ENCODE measurements around the gene PNMA6E. TPM values are rescaled to one million over a fixed set of nuclear protein-coding genes. Genes with fewer than 3 reads are reported as not detected.
A peak's percentile ranks its signal among the peaks of the same experiment; 100 is the strongest.

Gene PNMA6E
- total RNA-seq, 1 donor from 2014 or later: not detected

DNA sequence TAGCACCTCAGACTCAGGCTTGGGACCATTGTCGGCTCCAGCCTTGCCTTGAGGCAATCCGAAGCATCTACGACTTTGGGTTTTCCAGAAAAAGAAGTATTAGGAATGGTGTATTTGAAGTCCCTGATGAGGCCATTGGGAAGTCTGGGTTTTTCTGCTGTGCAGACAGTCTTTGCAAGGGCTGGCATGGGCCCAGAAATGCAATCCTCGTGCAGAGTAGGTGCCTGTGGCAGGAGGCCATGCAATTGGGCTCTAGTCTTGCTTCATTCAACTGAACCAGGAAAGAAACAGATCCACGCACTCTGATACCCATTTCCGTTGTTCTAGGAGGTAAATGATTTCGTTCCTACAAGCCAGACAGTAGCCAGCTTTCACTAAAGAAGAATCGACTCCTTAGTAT lies 22.5 kb upstream of the PNMA6E start:
- Mint-ChIP-seq H3K9me3 (no peaks in the 10 kb centered on the region), H3K36me3 (ENCODE audit: low read depth) (no peaks in the 10 kb centered on the region), H3K27ac (no peak overlapping the region), H3K4me3 (no peak overlapping the region), H3K27me3 (ENCODE audit: insufficient read depth) (no peaks in the 10 kb centered on the region), H3K4me1 (ENCODE audit: low read depth) (no peaks in the 10 kb centered on the region)
- no peak for DNase-seq (ENCODE audit: low spot score)
- intact Hi-C loops (cut with micrococcal nuclease): no loop called here

DNA sequence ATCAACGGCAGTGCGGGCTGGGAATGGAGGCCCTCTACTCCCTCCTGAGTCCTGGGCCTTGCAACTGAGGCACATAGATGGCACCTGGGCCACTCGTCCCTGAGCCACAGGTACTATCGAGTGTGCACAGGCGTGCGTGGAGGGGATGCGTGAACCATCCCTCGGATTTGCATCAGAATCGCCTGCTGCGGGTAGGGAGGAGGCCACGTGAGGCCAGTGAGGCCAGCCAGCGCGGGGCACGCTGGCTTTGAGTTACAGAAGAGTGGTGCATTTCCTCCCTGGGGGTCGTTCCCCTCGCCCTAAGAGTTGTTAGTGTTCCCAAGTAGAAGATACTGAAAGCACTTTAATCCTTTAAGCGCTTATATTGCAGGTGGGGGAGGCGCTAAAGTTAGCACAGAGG lies 20.7 kb upstream of the PNMA6E start:
- H3K4me3 Mint-ChIP-seq: no peak overlapping the region
- H3K36me3 Mint-ChIP-seq (ENCODE audit: low read depth): no peaks in the 10 kb centered on the region
- DNase-seq (ENCODE audit: low spot score): no peak
- no peaks in the 10 kb centered on the region for H3K4me1 Mint-ChIP-seq (ENCODE audit: low read depth)
- intact Hi-C loops (cut with micrococcal nuclease): no loop called here
- H3K27me3 Mint-ChIP-seq (ENCODE audit: insufficient read depth): no peaks in the 10 kb centered on the region
- H3K9me3 Mint-ChIP-seq: no peaks in the 10 kb centered on the region
- H3K27ac Mint-ChIP-seq: no peak overlapping the region

DNA sequence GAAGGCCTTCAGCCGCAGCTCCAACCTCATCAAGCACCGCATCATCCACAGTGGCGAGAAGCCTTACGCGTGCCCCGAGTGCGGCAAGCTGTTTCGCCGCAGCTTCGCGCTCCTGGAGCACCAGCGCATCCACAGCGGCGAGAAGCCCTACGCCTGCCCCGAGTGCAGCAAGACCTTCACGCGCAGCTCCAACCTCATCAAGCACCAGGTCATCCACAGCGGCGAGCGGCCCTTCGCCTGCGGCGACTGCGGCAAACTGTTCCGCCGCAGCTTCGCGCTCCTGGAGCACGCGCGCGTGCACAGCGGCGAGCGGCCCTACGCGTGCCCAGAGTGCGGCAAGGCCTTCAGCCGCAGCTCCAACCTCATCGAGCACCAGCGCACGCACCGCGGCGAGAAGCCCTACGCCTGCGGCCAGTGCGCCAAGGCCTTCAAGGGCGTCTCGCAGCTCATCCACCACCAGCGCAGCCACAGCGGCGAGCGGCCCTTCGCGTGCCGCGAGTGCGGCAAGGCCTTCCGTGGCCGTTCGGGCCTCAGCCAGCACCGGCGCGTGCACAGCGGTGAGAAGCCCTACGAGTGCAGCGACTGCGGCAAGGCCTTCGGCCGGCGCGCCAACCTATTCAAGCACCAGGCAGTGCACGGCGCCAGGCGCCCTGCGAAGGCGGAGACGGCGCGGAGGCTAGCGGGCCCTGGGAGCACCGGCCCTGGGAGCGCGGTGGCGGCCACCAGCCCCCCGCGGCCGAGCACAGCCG lies 19.9 kb upstream of the PNMA6E start:
- no peaks in the 10 kb centered on the region for H3K27me3 Mint-ChIP-seq (ENCODE audit: insufficient read depth)
- H3K4me1 Mint-ChIP-seq (ENCODE audit: low read depth): no peaks in the 10 kb centered on the region
- no peak overlapping the region for H3K4me3 Mint-ChIP-seq

DNA sequence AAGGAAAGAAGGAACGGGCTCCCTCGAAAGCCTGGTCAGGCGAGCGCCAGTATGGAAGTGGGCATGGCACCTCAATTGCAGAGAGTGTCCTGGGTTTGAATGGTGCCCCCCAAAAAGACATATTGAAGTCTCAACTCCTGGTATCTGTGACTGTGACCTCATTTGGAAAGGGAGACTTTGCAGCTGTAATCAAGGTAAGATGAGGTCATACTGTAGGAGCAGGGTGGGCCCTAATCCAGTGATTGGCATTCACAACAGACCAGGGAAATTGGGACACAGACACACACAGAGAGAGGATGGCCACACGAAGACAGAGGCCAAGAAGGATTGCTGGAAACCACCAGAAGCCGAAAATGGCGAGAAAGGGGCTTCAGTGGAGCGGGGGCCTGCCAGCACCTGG lies 16.5 kb upstream of the PNMA6E start:
- DNase-seq (ENCODE audit: low spot score): no peak
- no peak overlapping the region for H3K27ac Mint-ChIP-seq

More for the DNA sequence above, 19.9 kb upstream of the PNMA6E start:
- no peak for DNase-seq (ENCODE audit: low spot score)
- Mint-ChIP-seq H3K36me3 (ENCODE audit: low read depth) (no peaks in the 10 kb centered on the region), H3K9me3 (no peaks in the 10 kb centered on the region), H3K27ac (no peak overlapping the region)
- intact Hi-C loops (cut with micrococcal nuclease): no loop called here

DNA sequence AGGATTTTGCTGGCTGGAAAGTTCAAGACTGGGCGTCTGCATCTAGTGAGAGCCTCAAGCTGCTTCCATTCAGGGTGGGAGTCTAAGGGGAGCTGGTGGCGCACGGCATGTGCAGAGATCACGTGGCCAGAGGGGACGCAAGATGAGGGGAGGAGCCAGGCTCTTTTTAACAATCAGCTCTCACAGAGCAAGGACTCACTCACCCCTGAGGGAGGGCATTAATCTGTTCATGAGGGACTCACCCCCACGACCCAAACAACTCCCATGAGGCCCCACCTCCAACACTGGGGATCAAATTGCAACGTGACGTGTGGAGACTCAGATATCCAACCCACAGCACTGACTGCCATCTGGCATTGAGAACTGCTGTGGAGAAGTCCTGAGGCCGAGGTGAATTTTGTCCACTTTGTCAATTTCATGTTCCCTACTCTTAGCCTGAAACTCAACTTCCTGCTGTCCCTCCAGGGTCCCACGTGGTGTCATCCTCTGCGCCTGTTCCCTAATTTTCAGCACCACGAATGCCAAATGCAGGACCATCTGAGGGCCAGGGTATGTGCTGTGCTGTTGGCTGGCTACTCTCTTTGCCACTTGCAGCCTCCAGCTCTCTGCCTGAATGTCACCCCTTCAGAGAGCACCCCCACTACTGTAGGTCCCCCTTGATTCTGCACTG lies 15.8 kb upstream of the PNMA6E start:
- H3K9me3 Mint-ChIP-seq: no peaks in the 10 kb centered on the region
- no peaks in the 10 kb centered on the region for H3K36me3 Mint-ChIP-seq (ENCODE audit: low read depth)
- no peaks in the 10 kb centered on the region for H3K4me1 Mint-ChIP-seq (ENCODE audit: low read depth)
- H3K4me3 Mint-ChIP-seq: no peak overlapping the region
- no peak overlapping the region for H3K27ac Mint-ChIP-seq
- H3K27me3 Mint-ChIP-seq (ENCODE audit: insufficient read depth): no peaks in the 10 kb centered on the region
- intact Hi-C loops (cut with micrococcal nuclease): no loop called here
- no peak for DNase-seq (ENCODE audit: low spot score)

More for the DNA sequence above, 16.5 kb upstream of the PNMA6E start:
- Mint-ChIP-seq H3K9me3 (no peaks in the 10 kb centered on the region), H3K4me1 (ENCODE audit: low read depth) (no peaks in the 10 kb centered on the region), H3K4me3 (no peak overlapping the region), H3K27me3 (ENCODE audit: insufficient read depth) (no peaks in the 10 kb centered on the region), H3K36me3 (ENCODE audit: low read depth) (no peaks in the 10 kb centered on the region)
- intact Hi-C loops (cut with micrococcal nuclease): no loop called here

DNA sequence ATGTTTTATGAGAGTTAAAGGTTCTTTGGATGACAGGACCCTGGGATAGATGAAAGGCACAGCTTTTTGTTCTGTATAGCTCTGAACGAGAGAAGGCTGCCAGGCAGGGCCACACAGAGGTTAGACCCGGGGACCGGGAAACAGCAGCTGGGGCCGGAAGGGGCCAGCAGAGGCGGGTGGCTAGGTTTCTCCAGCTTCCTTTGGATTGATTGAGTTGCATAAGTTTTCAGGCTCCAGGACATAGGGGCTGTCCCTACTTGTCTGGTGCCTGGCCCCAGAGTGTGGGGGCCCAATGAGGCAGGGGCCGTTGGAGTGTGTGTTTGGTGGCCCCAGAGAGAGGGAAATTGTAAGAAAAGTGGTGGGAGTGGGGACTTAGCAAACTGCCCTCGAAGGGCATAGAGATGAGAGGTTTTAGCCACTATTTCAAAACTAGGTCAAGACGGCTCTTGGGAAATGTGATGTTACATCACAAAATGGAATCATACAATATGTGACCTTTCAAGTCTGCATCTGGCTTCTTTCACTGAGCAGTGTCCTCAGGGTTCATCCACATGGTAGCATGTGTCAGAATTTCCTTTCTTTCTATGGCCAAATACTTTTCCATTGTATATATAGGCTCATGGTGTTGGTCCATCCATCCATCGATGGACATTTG lies 13.8 kb upstream of the PNMA6E start:
- Mint-ChIP-seq H3K27me3 (ENCODE audit: insufficient read depth) (no peaks in the 10 kb centered on the region), H3K36me3 (ENCODE audit: low read depth) (no peaks in the 10 kb centered on the region), H3K4me1 (ENCODE audit: low read depth) (no peaks in the 10 kb centered on the region), H3K9me3 (no peaks in the 10 kb centered on the region), H3K27ac (no peak overlapping the region), H3K4me3 (no peak overlapping the region)
- no peak for DNase-seq (ENCODE audit: low spot score)
- intact Hi-C loops (cut with micrococcal nuclease): no loop called here

DNA sequence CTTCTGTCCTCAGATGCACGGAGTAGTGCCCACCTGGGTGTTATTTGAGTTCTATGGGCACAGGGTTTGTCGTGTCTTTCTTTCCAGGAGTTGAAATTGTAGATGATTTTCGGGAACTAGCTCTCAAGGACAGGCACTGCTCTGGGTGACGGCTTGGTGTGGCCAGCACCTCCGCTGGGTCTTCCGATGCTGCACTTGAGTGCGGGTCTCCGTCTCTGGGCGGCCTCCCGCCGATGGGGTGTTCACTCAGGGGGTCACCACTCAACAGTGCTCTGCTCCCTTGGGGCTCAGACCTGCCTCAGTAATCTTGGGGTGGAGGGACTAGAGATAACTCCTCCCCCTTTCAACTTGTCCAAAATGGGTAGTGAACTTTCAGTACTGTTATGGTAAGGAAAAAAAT lies 12.6 kb upstream of the PNMA6E start:
- Mint-ChIP-seq H3K9me3 (no peaks in the 10 kb centered on the region), H3K36me3 (ENCODE audit: low read depth) (no peaks in the 10 kb centered on the region), H3K27me3 (ENCODE audit: insufficient read depth) (no peaks in the 10 kb centered on the region), H3K4me3 (no peak overlapping the region), H3K27ac (no peak overlapping the region), H3K4me1 (ENCODE audit: low read depth) (no peaks in the 10 kb centered on the region)
- intact Hi-C loops (cut with micrococcal nuclease): no loop called here
- DNase-seq (ENCODE audit: low spot score): no peak

DNA sequence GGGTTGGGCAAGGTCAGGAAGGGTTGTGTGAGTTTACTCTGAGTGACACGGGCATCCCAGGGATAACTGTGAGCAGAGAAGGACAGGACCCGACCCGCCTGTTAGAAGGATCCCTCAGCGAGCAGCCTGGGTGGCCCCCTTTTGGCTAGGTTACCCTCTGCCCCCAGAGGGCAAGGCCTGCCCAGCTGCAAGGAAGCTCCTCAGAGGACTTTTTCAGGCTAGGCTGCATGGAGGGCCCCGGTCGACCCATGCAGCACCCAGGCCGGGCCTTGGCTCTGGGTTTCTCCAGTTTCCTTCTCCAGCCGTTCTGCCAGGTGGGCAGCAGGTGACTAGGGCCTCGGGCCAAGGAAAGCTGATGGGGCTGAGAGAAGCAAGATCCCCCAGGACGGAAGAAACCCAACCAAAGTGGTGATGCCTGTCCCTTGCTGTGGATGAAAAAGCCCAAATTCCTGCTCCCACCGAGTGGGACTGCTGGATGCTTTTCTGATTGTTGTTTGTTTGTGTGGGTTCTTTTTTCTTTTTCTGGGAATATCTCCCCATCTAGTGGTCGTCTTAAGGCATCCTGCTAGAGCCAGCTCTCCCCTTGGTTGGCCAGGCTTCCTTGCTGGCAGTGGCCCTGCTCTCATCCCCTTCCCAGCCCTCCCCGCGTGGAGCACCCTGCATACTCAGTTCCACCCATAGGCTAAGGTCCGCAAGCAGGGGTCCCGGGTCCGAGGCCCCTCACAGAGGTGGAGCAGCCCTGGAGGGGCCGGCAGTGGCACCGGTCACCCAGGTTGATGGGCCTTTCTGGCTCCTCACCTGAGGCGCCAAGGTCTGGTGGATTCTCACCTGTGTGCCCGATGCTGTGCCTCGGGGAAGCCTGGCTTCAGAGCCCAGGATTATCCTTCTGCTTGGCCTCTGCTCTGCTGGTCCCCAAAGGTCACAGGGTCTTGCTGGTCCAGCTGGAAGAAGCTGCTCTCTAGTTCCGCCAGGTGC lies 11.9 kb upstream of the PNMA6E start:
- Mint-ChIP-seq H3K27me3 (ENCODE audit: insufficient read depth) (no peaks in the 10 kb centered on the region), H3K4me1 (ENCODE audit: low read depth) (no peaks in the 10 kb centered on the region), H3K36me3 (ENCODE audit: low read depth) (no peaks in the 10 kb centered on the region), H3K4me3 (peak overlapping the region; percentile 77), H3K27ac (no peak overlapping the region), H3K9me3 (no peaks in the 10 kb centered on the region)
- no peak for DNase-seq (ENCODE audit: low spot score)
- intact Hi-C loops (cut with micrococcal nuclease): no loop called here

DNA sequence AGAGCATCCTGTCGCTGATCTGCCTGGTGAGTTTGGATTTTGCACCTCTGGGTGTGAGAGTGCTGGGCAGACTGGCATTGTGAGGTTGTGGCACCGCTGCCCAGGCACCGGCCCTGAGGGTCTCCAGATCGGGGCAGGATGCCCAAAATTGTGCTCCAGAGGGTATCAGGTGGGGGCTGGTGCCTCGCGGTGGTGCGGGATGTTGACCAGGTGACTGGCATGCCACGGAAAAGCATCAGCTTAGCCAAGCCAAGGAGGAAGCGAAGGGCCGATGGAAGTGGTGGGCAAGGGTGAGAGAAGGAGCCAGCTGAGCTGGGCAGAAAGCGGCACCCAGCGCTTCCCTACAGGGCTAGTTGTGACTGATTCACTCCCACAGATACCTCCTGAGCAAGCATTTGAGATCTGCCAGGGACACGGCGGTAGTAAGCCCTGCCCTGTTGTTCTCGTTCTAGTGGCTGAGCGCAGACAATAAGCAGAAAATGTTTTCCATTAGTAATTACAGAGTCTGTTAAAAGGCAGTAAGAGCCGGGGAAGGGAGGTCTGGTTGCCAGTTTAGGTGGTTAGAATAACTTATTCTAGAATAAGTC lies 10.9 kb upstream of the PNMA6E start:
- no peak for DNase-seq (ENCODE audit: low spot score)
- intact Hi-C loops (cut with micrococcal nuclease): loop anchor here (2.0 kb wide), 2 partner anchors 59 to 75 kb away; partner anchors contain the start of gene HAUS7
- H3K27me3 Mint-ChIP-seq (ENCODE audit: insufficient read depth): no peaks in the 10 kb centered on the region
- no peaks in the 10 kb centered on the region for H3K36me3 Mint-ChIP-seq (ENCODE audit: low read depth)
- peak overlapping the region; percentile 77 for H3K4me3 Mint-ChIP-seq
- peak overlapping the region; percentile 44 for H3K27ac Mint-ChIP-seq
- no peaks in the 10 kb centered on the region for H3K9me3 Mint-ChIP-seq
- no peaks in the 10 kb centered on the region for H3K4me1 Mint-ChIP-seq (ENCODE audit: low read depth)

DNA sequence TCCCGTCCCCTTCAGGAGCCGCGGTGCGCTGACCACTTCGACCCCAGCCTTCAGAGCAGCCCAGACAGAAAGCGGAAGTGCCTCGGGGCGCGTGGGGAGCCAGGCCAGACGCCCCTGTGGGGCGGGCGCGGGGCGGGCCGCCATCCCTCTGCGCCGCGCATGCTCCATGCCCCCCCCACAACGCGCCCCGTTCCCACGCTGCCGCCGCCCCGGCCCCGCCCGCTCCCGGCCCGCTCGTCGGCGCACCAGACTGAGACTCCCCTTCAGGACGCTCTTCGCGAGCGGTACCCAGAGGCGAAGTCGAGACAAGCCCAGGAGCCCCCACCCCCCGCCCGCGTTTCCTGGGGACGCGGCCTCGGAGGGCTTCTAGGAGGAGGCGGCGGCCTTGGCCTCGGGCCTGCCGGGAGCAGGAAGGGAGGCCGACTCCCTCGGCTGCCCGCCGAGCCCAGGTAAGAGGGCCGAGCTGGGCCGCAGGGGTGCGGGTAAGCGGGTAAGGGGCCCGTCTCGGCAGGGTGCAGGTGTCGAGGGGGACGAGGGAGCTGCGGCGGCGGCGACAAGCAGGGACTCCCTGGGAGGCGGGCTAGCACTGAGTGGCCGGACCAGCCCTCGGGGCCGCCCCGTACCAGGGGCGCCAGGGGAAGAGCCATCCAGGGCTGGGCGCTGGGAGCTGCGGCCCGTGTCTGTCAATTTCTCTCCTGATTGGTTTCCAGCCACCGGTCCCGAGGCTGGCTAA lies 10.3 kb upstream of the PNMA6E start, which contains the start of gene ZFP92:
Gene ZFP92 (plus strand): TSS at position 218 of the 733 bp plus-strand sequence. CDS start 6,851 bp downstream, outside the sequence.
- H3K9me3 Mint-ChIP-seq: no peaks in the 10 kb centered on the region
- DNase-seq (ENCODE audit: low spot score): peak; percentile 22
- peaks cover 4% of the 10 kb centered on the region for H3K27me3 Mint-ChIP-seq (ENCODE audit: insufficient read depth)
- no peaks in the 10 kb centered on the region for H3K36me3 Mint-ChIP-seq (ENCODE audit: low read depth)
- intact Hi-C loops (cut with micrococcal nuclease): loop anchor here (2.0 kb wide), 2 partner anchors 59 to 75 kb away; partner anchors contain the start of gene HAUS7
- H3K27ac Mint-ChIP-seq: peak within 1 kb of the TSS; percentile 44
- no peaks in the 10 kb centered on the region for H3K4me1 Mint-ChIP-seq (ENCODE audit: low read depth)
- H3K4me3 Mint-ChIP-seq: peak within 1 kb of the TSS; percentile 77

DNA sequence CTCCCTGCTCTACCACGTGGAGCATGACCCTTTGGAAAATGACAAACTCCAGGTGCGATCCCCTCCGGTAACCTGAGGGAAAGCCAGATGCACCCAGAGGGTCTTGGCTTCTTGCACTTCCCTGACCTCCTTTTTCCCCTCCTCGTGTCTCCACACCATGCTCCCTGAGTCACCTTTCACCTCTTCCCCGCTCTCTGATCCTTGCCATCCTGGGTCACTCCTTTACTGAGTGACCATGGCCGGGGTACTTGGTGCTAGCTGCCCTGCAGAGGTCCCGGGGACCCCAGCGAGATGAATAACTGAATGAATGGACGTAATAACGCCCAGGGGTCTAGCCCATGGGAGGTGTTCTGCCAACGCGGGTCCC lies 9.7 kb upstream of the PNMA6E start:
- intact Hi-C loops (cut with micrococcal nuclease): loop anchor here (2.0 kb wide), 2 partner anchors 60 to 74 kb away; partner anchors contain the start of gene HAUS7
- Mint-ChIP-seq H3K9me3 (no peaks in the 10 kb centered on the region), H3K4me1 (ENCODE audit: low read depth) (no peaks in the 10 kb centered on the region), H3K4me3 (peak overlapping the region; percentile 77), H3K36me3 (ENCODE audit: low read depth) (no peaks in the 10 kb centered on the region), H3K27me3 (ENCODE audit: insufficient read depth) (peaks cover 4% of the 10 kb centered on the region), H3K27ac (no peak overlapping the region)
- DNase-seq (ENCODE audit: low spot score): no peak

Measured in activated T-helper 1 cell treated with anti-CD3 and anti-CD28 coated beads, Interleukin-12 subunit alpha, Interleukin-12 subunit beta, Interleukin-2, Interleukin-4 antibody, amounts not matched to agents 30 ng/mL and 10 ng/mL and 1 ng/mL, durations not matched to agents 14 hours and 24 hours and 36 hours (primary cell).